NCI-H2171 (cell line): ENCODE results near the gene POLG.

ENCODE experiments used
- DNase-seq: peaks from one replicate; lab custom pipeline; 2025; lab: John Stamatoyannopoulos, UW

The POLG gene

DNA sequence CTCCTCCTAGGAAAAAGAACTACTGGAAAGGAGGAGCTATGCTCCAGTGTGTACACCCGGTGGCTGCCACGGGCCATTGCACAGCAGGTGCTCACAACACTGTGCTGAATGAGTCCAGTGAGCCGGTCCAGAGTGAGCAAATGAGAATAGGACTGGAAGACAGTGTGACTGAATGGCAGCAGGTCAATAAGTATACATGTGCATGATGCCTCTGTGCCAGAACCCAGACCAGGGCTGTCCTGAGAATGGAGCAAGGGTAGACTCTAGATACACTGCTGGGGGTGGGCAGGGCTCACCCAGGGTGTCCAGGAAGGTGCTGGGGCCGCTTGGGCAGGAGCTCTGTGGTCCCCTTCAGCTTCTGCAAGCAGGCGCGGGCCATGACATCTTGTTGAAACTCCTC lies 8.3 kb downstream of the POLG start:
- DNase-seq = no peak

DNA sequence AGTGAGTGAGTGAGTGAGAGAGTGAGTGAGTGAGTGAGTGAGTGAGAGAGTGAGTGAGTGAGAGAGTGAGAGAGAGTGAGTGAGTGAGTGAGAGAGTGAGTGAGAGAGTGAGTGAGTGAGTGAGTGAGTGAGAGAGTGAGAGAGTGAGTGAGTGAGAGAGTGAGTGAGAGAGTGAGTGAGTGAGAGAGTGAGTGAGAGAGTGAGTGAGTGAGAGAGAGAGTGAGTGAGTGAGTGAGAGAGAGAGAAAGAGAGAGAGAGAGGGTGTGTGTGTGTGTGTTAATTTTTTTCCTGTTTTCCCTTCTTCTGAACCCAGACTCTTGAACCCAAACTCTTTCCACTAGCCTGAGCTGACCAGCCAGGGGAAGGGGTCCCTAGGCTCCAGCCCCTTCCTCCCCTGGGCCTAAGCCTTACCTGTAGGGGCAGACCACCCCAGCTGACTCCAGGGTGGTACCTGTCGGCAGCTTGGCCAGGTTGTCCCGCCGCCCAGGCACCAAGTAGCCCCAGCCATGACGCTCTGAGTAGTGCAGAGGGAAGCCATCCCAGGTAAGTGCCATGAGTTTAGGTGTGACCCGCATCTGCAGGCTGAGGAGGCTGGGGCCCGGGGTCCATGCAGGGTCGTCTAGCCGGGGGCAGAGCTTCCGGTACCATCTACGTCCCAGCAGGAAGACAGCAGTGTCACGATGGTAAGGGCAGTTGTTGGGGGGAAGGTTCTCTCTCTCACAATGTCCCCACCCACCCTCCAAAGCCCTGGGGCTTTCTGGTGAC lies 9.4 kb downstream of the POLG start:
- DNase-seq = no peak

DNA sequence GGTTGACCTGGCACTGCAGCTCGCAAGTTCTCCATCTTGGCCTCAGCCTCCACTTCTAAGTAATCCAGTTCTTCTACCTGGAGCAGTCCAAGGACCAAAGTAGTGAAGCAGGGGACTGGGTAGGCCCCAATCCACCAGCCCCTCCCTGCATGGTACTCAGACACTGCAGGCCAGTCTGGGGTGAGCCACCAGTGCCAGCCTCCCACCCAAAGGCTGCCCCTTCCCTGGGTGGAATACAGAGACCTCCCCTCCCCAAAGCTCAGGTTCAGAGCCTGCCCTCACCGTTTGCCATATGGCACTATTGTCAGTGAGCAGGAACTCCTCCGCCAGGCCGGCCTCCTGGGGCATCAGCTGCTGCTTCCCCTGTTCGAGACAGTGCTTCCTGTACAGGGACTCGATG lies 10.8 kb downstream of the POLG start:
- no peak for DNase-seq

DNA sequence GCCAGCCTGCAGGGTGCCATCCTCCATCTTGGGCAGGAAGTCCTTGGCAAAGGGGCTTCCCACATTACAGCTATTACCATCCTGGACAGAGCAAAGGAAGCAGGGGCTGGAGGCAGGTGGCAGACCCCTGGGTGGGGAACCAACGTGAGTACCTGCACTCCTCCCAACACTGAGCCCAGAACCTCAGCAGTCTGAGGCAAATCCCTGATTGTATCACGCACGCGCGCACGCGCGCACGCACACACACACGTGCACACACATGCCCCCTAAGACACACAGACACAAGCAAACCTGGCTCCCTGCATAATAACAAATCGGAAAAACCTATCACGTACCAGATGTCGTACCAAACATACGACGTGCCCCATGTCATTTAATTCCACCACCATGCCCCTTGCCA lies 11.8 kb downstream of the POLG start:
- DNase-seq = no peak

DNA sequence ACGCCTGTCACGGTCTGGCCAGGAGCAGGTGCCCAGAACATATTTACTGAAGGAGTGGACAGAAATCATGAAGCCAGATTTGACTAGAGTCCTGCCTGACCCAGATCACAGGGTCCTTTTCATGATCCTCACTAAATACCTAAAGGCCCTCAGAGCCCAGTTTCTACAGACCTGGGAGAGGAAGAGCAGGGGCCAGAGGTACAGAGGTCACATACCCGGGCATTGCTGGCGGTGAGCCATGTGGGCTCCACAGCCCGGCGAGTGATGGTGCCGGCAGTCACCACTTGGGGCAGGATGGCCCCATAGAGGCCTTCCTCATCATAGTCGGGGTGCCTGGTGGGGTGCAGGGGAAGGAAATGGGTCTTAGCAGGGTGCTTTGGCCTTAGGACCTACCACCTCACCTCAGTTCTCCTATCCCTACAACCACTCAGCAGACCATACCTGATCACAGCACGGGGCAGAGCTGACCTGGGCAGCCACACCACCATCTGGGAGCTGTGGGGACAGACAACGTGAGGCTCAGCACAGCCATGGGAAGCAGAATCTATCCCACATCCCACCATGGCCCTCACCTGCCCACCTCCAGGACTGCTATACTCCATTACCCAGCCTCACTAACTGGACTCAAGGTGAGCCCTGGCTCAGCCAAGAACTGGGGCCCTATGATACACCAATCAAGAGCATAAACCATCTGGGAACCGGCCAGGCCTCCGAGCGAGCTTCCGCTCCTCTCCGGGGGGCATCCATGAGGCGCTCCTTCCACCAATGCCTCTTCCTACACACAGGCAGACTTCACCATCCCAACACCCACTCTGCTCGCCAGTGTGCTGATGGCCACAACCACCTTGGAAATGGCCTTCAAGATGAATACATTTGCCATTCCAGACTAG lies 12.9 kb downstream of the POLG start:
- no peak for DNase-seq

DNA sequence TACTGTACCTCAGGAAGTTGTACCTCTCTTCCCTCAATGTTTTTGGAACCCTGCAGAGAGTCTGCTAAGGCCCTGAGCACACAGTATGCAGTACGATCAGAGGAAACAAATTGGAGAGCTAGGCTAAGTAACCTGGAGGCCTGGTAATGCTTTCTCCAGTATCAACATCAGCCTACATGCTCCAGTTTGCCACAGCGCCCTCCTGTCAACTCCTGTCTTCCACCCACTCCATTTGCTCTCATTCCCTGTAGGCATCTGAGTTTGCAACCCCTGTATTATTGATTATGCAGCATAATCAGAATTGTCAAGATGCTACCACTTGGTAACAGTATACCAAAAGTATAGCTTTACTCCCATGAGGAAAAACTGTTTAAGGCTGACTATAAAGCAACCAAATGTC lies 14.4 kb downstream of the POLG start:
- no peak for DNase-seq

DNA sequence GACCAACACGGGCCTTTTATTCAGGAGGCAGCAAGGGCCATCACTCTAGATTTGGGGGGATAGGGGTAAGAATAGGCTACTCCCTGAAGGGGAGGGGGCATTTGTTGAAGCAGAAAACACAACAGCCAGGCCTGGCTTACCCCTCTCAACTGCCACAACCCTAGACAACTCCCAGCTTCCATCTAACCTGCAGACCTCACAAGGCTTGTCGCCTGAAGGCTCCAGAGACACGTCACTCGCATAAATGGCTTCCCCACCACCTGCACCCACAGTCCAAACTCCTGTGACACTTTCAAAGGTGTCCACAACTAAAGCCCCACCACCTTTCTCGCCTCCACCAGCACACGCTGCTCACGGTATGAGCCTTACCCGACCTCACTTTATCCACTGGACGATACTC lies 14.9 kb downstream of the POLG start:
- DNase-seq = no peak

DNA sequence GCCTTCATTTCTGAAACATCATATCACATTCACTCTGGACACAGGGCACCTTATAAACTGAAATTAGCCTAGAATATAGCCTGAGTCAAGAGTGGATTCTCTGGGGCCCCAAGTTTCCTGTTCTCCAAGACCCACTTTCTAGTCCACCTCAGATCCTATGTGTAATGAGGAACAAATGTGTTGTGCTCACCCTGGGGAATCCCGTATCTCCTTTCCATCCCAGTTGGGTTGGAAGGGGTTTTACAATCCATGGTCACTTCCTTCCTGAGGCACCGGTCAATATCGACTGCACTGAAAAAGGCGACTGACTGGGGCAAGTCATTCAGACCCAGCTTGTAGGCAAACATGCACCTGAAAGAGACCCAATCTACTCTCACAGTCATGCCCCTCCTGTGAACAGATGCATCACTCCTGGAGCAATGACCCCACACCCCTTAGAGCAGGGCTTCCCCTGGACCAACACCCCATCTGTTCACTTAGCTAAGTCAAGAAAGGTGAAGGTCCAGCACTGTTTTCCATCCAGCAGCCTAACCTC lies 17.4 kb downstream of the POLG start:
- no peak for DNase-seq

DNA sequence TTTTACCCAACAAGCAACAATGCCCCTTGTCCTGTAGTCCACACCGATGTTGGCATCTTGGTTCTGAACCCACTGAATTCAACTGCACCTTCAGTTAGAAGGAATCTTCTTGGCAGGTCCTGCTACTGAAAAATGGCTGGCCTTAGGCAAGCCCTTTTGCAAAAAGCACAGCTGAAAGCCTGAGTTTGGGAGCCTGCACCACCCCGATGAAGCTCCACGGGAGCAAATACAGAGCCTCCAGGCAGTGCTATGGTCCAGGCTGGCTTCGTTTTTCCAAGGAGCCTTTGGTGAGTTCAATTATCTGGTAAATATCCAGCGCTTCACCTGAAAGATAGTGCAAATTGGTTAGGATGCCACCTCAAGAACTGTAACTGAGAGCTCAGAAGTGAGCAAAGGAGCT lies 18.1 kb downstream of the POLG start:
- DNase-seq = no peak

DNA sequence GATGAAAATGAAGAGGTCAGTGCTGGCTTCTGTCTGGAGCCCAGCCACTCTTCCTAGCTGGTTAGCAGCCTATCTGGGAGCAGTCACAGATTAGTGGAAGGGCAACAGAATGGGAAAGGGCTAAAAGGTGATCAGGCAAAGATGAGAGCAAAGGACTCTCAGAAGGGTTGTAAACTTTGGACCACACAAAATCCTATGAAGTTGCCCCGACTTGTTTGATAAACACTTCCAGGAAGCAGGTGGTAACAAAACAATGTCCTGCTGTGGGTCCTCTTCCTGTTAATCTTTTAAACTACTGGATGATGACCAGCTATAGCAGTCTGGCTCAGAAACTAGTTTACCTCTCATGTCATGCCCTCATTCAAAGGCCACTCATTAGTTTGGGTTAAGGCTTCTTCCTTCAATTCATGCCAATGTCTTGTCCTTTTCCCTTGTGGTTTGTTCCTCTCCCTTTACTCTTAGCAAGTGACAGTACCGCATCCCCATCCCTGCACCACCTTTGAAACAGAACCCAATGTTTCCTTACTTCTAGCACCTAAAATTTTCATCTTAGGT lies 19.2 kb downstream of the POLG start:
- DNase-seq = no peak

DNA sequence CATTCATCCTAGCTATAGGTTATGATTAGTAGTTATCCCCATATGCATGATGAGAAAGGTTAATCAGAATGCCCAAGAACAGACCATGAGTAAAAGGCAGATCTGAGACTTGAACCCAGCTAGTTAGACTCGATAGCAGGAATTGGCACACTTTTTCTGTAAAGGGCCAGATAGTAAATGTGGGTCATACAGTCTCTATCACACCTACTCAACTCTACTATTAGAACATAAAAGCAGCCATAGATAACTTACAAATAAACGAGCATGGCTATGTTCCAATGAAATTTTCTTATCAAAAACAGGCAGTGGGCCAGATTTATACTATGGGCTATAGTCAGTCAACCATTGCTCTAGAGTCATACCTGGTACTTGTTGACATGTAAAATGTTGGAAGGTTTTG lies 24.6 kb downstream of the POLG start:
- DNase-seq = no peak

DNA sequence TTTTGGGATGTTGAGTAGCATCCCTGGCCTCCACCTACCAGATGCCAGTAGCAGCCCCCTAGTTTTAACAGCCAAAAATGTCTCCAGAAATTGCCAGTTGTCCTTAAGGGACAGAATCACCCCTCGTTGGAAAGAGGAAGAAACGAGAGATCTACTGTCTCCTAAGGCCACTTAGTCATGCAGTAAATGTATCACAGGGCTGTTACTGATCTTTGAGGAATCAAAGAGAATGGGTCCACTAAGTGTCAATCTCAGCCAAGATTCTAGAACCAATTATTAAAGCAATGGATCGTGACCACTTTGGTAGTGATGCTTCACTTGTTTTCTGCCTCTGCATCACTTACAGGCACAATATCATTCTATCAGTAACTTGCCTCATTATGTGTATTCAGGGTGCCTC lies 26.4 kb downstream of the POLG start:
- no peak for DNase-seq

DNA sequence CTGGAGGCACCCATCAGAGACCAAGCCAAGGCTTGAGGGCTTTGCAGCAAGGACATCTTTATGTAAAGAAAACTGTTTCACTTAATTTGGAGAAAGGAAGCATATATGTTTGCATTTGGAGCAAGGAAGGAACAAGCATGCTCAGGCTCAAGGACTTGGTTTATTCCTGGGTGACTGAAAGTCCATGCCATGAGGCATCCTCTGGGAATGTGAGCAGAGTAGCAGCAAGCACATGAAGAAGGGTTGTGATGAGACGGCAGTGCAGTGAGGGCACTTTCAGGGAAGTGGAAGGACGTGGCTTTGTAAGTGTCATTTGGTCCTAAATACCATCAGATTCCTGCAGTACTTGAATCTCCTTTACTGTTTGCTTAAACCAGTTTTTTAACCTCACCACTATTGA lies 26.8 kb downstream of the POLG start:
- no peak for DNase-seq

DNA sequence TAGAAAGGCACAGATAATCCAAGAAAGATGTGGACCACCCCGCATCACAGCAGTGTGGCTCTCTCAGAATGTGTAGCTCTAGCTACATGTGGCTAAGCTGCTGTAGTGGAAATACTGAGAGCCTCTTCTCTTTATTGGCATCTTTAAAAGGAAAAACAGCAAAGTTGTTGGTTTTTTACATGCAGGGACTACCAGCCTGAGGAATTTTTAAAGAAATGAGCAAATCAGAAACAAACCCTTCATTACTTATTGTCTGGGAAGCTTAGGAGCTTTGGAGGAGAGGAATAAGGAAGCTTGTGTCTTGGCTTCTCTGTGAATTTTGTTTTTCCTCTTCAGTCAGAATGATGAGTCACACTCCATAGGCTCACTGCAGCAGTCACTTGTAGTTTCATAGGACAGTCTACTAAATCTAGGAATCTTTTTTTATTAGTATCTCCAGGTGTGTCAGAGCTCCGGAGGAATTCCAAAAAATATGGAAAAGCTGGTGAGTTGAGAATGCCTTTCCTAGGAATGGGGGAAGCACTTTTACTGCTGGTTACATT lies 27.5 kb downstream of the POLG start:
- no peak for DNase-seq

DNA sequence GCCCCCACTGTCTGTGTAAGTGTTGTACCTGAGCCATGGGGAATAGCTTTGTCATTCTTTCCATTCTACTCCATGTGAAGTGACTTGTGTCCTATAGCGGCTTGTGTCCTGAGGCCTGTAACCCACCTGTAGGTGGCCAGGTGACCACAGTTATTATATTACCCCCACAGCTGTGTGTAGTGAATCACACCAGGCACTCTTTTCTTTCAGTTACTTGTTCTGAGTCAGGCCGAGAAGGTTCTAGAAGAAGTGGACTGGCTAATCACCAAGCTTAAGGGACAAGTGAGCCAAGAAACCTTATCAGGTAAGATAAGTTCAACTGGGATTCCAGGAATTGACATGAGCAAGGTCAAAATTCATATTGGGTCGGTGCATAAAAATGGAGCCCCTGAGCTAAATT lies 29.2 kb downstream of the POLG start:
- DNase-seq = no peak

DNA sequence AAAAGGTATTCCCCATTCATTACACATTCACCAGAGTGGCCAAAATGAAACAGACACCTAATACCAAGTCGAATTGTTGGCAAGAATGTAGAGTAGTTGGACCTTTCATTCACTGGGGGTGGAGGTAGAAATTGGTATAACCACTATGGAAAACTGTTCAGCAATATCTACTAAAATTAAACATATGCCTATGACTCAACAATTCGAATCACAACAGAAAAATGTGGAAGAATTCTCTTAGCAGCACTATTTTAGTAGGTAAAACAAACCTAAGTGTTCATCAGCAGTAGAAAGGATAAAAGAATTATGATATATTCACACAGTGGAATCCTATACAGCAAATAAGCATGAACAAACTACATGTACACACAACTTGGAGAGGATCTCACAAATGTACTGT lies 30.6 kb downstream of the POLG start:
- no peak for DNase-seq

DNA sequence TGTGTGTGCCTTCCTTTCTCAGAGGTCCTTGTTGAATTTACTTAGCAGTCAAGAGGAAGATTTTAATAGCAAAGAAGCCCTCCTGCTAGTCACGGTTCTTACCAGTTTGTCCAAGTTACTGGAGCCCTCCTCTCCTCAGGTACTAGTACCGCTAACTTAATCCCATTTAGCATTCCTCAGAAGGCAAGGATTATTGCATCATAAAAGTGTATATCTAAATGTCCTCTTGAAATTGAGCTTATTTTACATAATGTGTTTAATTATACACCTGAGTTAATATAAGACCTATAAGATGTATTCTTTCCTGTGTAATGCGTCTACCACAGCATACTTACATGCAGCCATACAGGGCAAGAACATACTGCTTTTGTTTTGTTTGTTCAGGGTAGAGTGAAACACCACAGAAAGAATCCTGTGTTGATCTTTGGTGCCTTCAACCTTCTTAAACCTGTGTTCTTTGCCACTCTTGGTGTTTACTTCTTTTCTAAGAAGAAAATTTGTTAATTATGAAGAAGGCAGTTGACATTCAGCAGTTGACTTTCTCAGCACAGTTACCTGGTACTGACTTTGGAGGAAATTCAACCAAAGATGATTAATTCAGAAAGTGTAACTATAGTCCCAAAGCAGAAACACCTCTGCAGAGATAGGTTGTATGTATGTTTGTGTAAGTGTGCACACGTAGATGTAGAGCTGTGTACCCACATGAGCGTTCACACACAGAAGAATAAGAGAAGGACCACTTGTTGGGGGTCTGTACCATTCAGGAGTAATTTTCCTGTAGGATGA lies 33.1 kb downstream of the POLG start:
- DNase-seq = no peak

DNA sequence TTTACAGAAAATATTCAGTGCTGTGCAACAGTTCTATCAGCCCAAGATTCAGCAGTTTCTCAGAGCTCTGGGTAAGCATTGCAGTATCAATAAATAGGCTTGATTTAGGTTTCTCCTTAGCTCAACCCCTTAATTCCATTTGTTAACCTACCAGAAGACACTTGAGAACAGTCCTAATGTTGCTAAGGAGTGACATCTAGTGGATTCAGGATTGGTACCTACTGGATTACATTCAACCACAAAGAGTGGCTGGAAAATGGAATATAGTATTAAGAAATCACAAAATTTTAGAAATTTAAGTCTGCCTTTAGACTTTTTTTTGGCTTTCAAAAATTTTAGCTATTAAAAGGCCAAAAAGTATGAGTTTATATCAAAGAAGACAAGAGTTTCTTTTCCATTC lies 34.7 kb downstream of the POLG start:
- DNase-seq = no peak

DNA sequence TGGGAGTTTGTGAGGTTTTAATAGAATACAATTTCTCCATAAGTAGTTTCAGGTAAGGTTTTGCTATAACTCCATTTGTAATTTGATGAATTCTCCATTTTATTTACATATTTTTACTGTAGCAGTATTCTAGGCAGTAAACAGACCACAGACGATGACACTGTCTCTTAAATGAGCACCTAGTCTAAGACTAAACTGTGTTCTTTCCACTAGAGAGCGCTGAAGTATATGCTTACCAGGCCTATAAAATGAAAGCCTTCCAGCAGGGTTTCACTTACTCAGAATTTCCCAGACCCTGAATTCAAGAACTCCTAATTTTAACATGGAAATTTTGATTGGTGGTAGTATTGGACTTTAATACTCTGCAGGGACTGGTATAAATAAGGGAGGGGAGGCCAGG lies 41.6 kb downstream of the POLG start:
- DNase-seq = no peak

DNA sequence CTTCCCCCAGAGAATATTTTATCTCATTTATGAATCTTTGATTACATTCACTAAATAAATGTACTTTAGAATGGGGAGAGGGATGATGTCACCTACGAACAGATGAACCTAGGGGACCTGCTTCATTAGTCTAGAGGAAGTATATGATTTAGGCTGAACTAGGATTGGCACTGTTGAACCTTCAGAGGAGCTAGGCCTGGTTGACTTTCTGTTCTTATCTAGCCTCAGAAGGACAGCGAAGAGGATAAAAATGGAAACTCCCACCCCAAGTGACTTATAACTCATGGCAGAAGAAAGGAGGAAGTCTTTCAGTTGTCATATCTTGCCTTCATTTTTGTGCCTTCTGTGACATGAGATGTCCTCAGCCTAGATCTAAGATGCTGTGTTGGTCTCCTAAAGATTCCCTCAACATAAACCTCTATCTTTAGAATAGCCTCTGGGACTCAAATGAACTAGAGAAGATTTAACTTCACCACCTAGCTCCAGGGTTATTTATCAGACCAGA lies 42.6 kb downstream of the POLG start:
- DNase-seq = no peak

DNA sequence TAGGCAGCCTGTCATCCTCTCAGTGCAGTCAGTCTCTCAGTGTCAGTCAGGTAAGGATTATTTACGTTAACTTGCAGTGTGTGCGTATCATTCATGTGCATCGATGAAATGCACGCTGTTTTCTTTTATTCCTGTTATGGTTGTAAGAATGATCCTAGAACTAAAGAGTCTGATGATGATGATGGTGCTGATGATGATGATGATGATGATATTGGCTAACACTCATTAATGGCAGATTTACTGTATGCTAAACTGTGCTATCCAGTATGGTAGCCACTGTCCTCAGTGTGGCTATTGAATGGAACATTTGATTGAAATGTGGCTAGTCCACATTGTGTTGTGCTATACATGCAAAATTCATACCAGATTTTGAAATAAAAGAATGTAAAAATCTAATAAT lies 51.4 kb downstream of the POLG start:
- DNase-seq = no peak

DNA sequence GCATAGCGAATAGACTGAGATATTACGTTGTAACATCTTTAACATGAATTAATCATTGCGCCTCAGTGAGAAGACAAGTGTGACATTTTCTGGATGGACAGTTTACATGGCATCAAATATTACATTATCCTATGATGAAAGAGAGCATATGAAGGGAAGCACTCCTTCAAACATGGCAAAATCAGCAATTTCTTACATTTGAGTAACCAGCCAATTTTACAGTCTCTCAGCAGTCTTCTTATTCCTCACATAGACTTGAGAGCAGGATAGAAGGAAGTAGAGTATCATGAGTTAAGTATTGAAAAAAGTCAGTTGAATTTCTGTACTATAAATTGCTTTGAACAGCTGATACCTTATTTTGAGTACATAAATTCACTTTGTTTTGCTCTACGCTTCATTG lies 52.0 kb downstream of the POLG start:
- no peak for DNase-seq
